Measurements from ENCODE around the gene DSC3.

DNA sequence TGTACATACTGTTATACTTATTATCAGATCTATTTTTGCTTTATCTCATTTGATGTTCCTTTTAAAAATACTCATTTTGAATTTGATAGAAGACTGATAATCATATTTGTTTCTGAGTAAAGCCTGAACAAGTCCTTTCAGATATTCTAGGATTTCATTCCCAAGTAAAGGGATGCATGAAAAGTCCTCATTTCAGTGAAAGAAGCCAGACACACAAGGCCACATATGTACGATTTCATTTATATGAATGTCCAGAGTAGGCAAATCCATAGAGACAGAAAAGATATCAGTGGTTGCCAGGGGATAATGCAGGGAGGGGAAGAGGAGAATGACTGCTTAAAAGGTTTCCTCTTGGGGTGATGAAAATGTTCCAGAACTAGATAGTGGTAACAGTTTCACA, 53.4 kb downstream of the DSC3 start:
- TF ChIP-seq, protein P1, sequence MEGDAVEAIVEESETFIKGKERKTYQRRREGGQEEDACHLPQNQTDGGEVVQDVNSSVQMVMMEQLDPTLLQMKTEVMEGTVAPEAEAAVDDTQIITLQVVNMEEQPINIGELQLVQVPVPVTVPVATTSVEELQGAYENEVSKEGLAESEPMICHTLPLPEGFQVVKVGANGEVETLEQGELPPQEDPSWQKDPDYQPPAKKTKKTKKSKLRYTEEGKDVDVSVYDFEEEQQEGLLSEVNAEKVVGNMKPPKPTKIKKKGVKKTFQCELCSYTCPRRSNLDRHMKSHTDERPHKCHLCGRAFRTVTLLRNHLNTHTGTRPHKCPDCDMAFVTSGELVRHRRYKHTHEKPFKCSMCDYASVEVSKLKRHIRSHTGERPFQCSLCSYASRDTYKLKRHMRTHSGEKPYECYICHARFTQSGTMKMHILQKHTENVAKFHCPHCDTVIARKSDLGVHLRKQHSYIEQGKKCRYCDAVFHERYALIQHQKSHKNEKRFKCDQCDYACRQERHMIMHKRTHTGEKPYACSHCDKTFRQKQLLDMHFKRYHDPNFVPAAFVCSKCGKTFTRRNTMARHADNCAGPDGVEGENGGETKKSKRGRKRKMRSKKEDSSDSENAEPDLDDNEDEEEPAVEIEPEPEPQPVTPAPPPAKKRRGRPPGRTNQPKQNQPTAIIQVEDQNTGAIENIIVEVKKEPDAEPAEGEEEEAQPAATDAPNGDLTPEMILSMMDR (IDR thresholded peaks at IDR 0.05; ENCODE audit: low read length) = no peak
- no peak for TF ChIP-seq EZH2 (optimal IDR thresholded peaks at IDR 0.05; ENCODE audit: low read depth, low read length)
- TF ChIP-seq EZH2phosphoT487 (IDR thresholded peaks at IDR 0.05; ENCODE audit: low read length) = no peak
